Chondrocyte (in vitro differentiated cells): ENCODE measurements around the gene GREB1. TPM values are rescaled to one million over a fixed set of nuclear protein-coding genes. Genes with fewer than 3 reads are reported as not detected.

Experiments used
- DNase-seq: peaks from one replicate; pipeline ENCODE4 v3.0.0; 2021; ENCODE audit warnings: mixed read lengths, low spot score
- H3K27ac Mint-ChIP-seq: one replicate; pipeline ENCODE4 v1.8.0; 2021; ENCODE audit warnings: mild to moderate bottlenecking, moderate library complexity, mixed read lengths; ENCODE audit not compliant: unreplicated experiment
- H3K27me3 Mint-ChIP-seq: 2 replicates; pipeline ENCODE4 v1.8.0; 2021; ENCODE audit warnings: low read depth, mixed read lengths
- H3K36me3 Mint-ChIP-seq: 2 replicates; pipeline ENCODE4 v1.8.0; 2021; ENCODE audit warnings: low read depth, mixed read lengths
- H3K4me1 Mint-ChIP-seq: 2 replicates; pipeline ENCODE4 v1.8.0; 2021; ENCODE audit warnings: low read depth, mild to moderate bottlenecking, mixed read lengths
- H3K4me3 Mint-ChIP-seq: one replicate; pipeline ENCODE4 v1.8.0; 2021; ENCODE audit warnings: mild to moderate bottlenecking, moderate library complexity, mixed read lengths; ENCODE audit not compliant: unreplicated experiment
- H3K9me3 Mint-ChIP-seq: 2 replicates; pipeline ENCODE4 v1.8.0; 2021; ENCODE audit warnings: low read depth, mixed read lengths
- CTCF ChIP-seq: fragments of 200-600 bp; sonication (generic); IDR thresholded peaks from 2 replicates; pipeline ENCODE4 v1.5.0; 2021; ENCODE audit warnings: antibody characterized with exemption, mild to moderate bottlenecking, moderate library complexity
- total RNA-seq: library from RNA; stranded (reverse); gene quantifications from 3 replicates; pipeline ENCODE4 v1.2.1, GENCODE V29; 2021

GREB1 gene
- total RNA-seq, 1 donor from 2014 or later = 0.52 TPM

- no peaks in the 10 kb centered on the region for H3K4me1 Mint-ChIP-seq
- H3K4me3 Mint-ChIP-seq = no peak overlapping the region
- H3K36me3 Mint-ChIP-seq = no peaks in the 10 kb centered on the region
- no peak for TF ChIP-seq CTCF
- no peak overlapping the region for H3K27ac Mint-ChIP-seq
- no peak for DNase-seq
- H3K27me3 Mint-ChIP-seq = peaks cover 2% of the 10 kb centered on the region
- H3K9me3 Mint-ChIP-seq = no peaks in the 10 kb centered on the region
Observed at GRCh38 chr2:11633923-11634478, 100.2 kb downstream of the GREB1 start.

- no peaks in the 10 kb centered on the region for H3K4me1 Mint-ChIP-seq
- H3K27me3 Mint-ChIP-seq = peaks cover 6% of the 10 kb centered on the region
- TF ChIP-seq CTCF = no peak
- no peak overlapping the region for H3K4me3 Mint-ChIP-seq
- no peak for DNase-seq
- peaks cover 3% of the 10 kb centered on the region for H3K36me3 Mint-ChIP-seq
- no peaks in the 10 kb centered on the region for H3K9me3 Mint-ChIP-seq
- H3K27ac Mint-ChIP-seq = no peak overlapping the region
Observed at GRCh38 chr2:11634584-11634983, 100.7 kb downstream of the GREB1 start.

GRCh38 chr2:11635141-11635540 is 101.3 kb downstream of the GREB1 start:
- DNase-seq = no peak

GRCh38 chr2:11636593-11637295 is 102.9 kb downstream of the GREB1 start:
- H3K9me3 Mint-ChIP-seq = no peaks in the 10 kb centered on the region
- H3K27ac Mint-ChIP-seq = no peak overlapping the region
- no peaks in the 10 kb centered on the region for H3K4me1 Mint-ChIP-seq
- no peak for DNase-seq
- peaks cover 6% of the 10 kb centered on the region for H3K27me3 Mint-ChIP-seq
- H3K36me3 Mint-ChIP-seq = peaks cover 3% of the 10 kb centered on the region
- H3K4me3 Mint-ChIP-seq = no peak overlapping the region
- no peak for TF ChIP-seq CTCF

More at GRCh38 chr2:11635141-11635540, 101.3 kb downstream of the GREB1 start:
- Mint-ChIP-seq H3K36me3 (peaks cover 3% of the 10 kb centered on the region), H3K9me3 (no peaks in the 10 kb centered on the region), H3K4me3 (no peak overlapping the region), H3K27me3 (peaks cover 6% of the 10 kb centered on the region), H3K27ac (no peak overlapping the region), H3K4me1 (no peaks in the 10 kb centered on the region)
- TF ChIP-seq CTCF = no peak

GRCh38 chr2:11637546-11637945 is 103.7 kb downstream of the GREB1 start:
- no peaks in the 10 kb centered on the region for H3K9me3 Mint-ChIP-seq
- no peak overlapping the region for H3K27ac Mint-ChIP-seq
- DNase-seq = no peak
- H3K36me3 Mint-ChIP-seq = peaks cover 3% of the 10 kb centered on the region
- no peaks in the 10 kb centered on the region for H3K4me1 Mint-ChIP-seq
- TF ChIP-seq CTCF = no peak
- no peak overlapping the region for H3K4me3 Mint-ChIP-seq
- peaks cover 6% of the 10 kb centered on the region for H3K27me3 Mint-ChIP-seq
